Naive thymus-derived CD8-positive, alpha-beta T cell (primary cell): ENCODE measurements around the gene MAP4K2. TPM values are rescaled to one million over a fixed set of nuclear protein-coding genes. Genes with fewer than 3 reads are reported as not detected.

ENCODE experiments used
- ATAC-seq, 2 donors: fragments of 150-1000 bp; cut with Tn5 transposase in 1 of 2; sonication (Bioruptor Pico), chemical (Tn5 transposase) in 1 of 2; 1 replicate in 1 of 2; 2 replicates in 1 of 2; pipeline ENCODE4 v1.10.0; 2021; ENCODE audit warnings: mild to moderate bottlenecking in 2 of 2, moderate library complexity in 2 of 2
- POLR2A ChIA-PET: fragments of 350-600 bp; sonication (Branson Sonifier 250); formaldehyde crosslinking; loops from one replicate; lab custom pipeline; 2021; ENCODE audit warnings: antibody characterized with exemption; lab: Charles Lee
- DNase-seq, 10 donors: peaks; one replicate each; pipeline versions ENCODE4 v3.0.0 to v3.0.0-alpha.2; 2020 to 2022
- H3K27ac Mint-ChIP-seq, 10 donors: one replicate each; pipeline ENCODE4 v1.8.0; 2020 to 2022; ENCODE audit warnings: mild to moderate bottlenecking in 10 of 10, mixed read lengths in 10 of 10, moderate library complexity in 4 of 10, inconsistent platforms in 1 of 10
- H3K27me3 Mint-ChIP-seq, 5 donors: one replicate each; pipeline ENCODE4 v1.8.0; 2021 to 2022; ENCODE audit warnings: mixed read lengths in 5 of 5
- H3K36me3 Mint-ChIP-seq, 3 donors: one replicate each; pipeline ENCODE4 v1.8.0; 2020 to 2022; ENCODE audit warnings: mixed read lengths in 3 of 3, mild to moderate bottlenecking in 2 of 3, inconsistent platforms in 1 of 3
- H3K4me1 Mint-ChIP-seq, 4 donors: one replicate each; pipeline ENCODE4 v1.8.0; 2021 to 2022; ENCODE audit warnings: mixed read lengths in 4 of 4
- H3K4me3 Mint-ChIP-seq, 10 donors: one replicate each; pipeline ENCODE4 v1.8.0; 2020 to 2022; ENCODE audit warnings: mild to moderate bottlenecking in 10 of 10, mixed read lengths in 10 of 10, moderate library complexity in 6 of 10, inconsistent platforms in 1 of 10
- H3K9me3 Mint-ChIP-seq, 9 donors: one replicate each; pipeline ENCODE4 v1.8.0; 2020 to 2022; ENCODE audit warnings: mixed read lengths in 9 of 9, mild to moderate bottlenecking in 3 of 9, inconsistent platforms in 1 of 9, moderate library complexity in 1 of 9
- polyA plus RNA-seq, 3 donors: library from polyadenylated mRNA; unstranded; fragments of 300-500 nt; fragmentation: Illumina TruSeq; gene quantifications; one replicate each; pipeline ENCODE4 v1.2.3, GENCODE V29; 2021
- total RNA-seq, 8 experiments: library from RNA in 2 of 8; stranded (reverse) in 2 of 8; gene quantifications; one replicate each; pipeline ENCODE4 v1.2.3 and lab custom pipeline; 2021 to 2026

MAP4K2 gene
- total and polyA plus RNA-seq, 5 experiments from 2014 or later: 26.6 to 135 (median 55.5) TPM

DNA sequence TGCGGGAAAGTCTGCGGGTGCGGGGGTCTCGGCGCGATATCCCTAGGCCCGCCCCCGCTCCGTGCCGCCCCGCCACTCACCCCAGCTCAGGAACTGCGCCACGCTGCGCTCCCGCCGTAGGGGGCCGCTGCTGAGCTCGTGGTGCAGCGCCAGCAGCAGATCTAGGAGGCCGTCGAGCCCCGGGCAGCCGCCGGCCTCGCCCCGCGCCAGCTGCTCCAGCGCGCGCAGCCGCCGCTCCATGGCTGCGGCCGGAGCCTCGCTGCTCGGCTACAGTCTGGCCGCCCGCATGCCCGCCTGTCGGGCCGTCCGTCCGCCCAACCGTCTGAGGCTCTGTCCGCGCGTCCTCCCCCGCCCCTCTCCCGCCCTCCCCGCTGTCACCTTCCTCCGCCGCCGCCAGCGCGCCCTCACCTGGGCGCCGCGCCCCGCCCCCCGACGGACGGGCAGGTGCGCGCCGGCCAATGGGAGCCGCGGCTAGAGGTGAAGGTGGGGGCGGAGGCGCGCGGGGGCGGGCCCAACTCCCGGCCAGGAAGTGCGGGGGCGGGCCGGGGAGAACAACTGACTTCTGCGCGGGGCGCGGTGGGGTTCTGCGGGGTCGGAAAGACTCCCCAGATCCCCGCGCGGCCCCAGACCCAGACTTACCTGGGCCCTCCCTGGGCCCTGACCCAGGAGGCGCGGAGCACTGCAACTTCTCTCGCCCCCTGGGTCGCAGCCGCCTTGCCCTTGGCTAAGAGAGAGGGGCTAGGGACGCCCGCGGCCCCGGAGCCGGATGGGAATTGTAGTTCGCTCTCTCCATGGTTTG, 41.5 kb upstream of the MAP4K2 start, which contains the start of gene CDC42BPG:
Gene CDC42BPG, minus strand, starts transcription at position 324 of the 799 bp plus-strand sequence. Its CDS starts 84 bp downstream, at position 240.
- Mint-ChIP-seq H3K36me3 (peaks cover 0 to 4% (median under 1%) of the 10 kb centered on the region in 3 donors), H3K4me3 (peak within 1 kb of the TSS; percentile 79 to 95 (median 91)), H3K27me3 (no peaks in the 10 kb centered on the region), H3K27ac (peak within 1 kb of the TSS; percentile 77 to 94 (median 89)), H3K9me3 (no peaks in the 10 kb centered on the region), H3K4me1 (peaks cover 23 to 47% (median 42%) of the 10 kb centered on the region in 4 donors)
- peak; percentile 76 to 80 for ATAC-seq
- POLR2A ChIA-PET: interaction anchor here (0.6 to 29.4 kb wide), 7 partner anchors 33 to 485 kb away, joined by 3 to 2449 read pairs (median 8); partner anchors contain the start of genes EHD1, MAP4K2, MEN1 and RASGRP2
- peak; percentile 64 to 86 (median 76) for DNase-seq

DNA sequence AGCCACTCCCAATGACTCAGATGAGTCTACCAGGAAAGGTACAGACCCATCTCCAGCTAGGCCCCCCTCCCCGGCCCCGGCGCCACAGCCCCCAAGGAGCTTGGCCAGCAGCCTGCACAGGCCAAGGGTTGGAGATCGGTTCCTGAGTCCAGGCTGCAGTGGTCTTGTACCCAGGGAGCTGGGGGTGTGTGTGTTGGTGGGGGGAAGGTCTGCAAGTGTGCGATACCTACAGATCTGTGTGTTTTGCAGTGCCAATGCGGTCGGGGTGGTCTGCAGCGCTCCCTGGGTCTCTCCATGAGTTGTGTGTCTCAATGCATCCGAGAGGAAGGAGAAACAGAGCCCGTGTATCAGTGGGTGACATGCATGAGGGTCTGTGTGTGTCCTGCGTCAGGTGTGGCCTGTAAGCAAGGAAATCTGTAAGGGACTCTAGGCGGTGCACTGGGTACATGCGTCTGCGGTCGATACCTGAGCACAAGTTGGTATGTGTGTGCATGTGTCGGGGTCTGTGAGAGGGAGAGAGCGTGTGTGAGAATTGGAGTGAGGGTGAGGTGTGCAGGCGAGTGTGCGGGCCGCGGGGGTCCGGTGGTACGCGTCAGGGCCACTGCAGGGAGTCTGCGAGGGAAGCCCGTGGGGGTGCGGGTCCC, 40.8 kb upstream of the MAP4K2 start:
- Mint-ChIP-seq H3K27me3 (no peaks in the 10 kb centered on the region), H3K27ac (peak overlapping the region; percentile 68 to 94 (median 88)), H3K36me3 (peaks cover 0 to 7% (median 2%) of the 10 kb centered on the region in 3 donors), H3K4me3 (peak overlapping the region; percentile 79 to 95 (median 91)), H3K4me1 (peaks cover 21 to 40% (median 35%) of the 10 kb centered on the region in 4 donors), H3K9me3 (no peaks in the 10 kb centered on the region)
- POLR2A ChIA-PET: interaction anchor here (0.6 to 29.4 kb wide), 10 partner anchors 33 to 486 kb away, joined by 3 to 2449 read pairs (median 6); partner anchors contain the start of genes EHD1, MAP4K2, MEN1 and RASGRP2
- DNase-seq (no peak), ATAC-seq (peak; percentile 7 to 20)

DNA sequence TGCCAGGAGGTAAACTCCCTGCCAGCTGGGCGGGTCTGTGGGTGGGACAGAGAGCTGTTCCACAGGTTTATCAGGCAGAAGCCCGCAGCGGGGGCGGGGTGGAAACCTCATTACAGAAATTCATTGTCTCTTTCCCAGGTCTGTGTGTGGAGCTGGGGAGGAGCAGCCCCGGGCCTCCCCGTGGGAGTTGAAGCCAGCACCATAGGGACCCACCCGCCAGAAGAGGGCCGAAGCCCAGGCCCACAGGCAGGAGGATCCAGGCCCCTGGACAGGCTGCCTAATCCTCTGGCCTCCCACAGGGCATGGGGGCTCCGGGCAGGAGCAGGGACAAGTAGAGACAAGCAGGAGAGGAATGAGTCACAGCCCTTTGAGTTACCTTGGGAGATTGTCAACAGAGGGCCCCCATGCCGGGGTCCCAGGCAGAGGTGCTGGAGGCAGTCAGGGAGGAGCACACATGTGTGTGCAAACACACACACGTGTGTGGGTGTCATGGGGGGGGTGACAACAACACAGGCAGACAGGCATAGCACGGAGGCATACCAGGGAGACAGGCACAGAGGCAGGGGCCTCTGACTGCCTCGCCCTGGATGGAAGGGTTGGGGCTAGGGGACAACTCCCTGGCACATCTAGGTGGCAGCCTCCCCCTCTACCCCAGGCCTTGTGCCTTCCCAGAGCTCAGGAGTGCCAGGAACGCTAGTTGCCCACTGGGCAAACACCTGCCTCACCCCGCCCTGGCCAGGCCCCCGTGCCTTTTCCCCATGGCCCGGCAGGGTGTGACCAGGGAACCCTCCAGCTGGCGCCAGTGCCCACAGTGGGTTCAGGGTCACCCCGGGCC, 40.1 kb upstream of the MAP4K2 start:
- Mint-ChIP-seq H3K27me3 (no peaks in the 10 kb centered on the region), H3K4me1 (peaks cover 15 to 32% (median 28%) of the 10 kb centered on the region in 4 donors), H3K27ac (peak overlapping the region in 5 of 10 donors; percentile 22 to 85 (median 68)), H3K36me3 (peaks cover 0 to 7% (median 2%) of the 10 kb centered on the region in 3 donors), H3K4me3 (peak overlapping the region; percentile 36 to 95 (median 84)), H3K9me3 (no peaks in the 10 kb centered on the region)
- POLR2A ChIA-PET: interaction anchor here (1.0 to 29.4 kb wide), 7 partner anchors 32 to 269 kb away, joined by 3 to 2449 read pairs (median 6); partner anchors contain the start of genes EHD1, MEN1, RASGRP2 and SF1
- ATAC-seq: no peak
- DNase-seq: peak in 1 of 10 donors; percentile 57

DNA sequence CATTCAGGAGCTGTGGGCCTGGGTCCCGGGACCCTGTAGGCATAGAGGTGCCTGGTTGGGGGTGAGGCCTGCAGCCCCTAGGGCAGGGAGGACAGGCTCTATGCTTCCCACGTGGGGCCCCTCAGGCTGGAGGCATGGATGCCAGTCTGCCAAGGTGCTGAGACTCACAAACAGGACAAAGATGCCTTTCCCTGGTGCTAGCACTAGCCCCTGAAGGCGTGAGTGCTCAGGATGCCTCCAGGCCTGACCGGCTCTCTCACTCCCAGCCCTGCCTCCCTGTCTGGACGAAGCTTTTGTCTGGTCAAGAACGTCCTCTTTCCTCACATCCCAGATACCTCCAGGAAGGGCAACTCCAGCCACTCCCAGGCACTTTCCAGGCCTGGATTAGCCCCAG, 39.3 kb upstream of the MAP4K2 start:
- Mint-ChIP-seq H3K27ac (no peak overlapping the region), H3K9me3 (no peaks in the 10 kb centered on the region), H3K27me3 (no peaks in the 10 kb centered on the region), H3K4me3 (peak overlapping the region in 1 of 10 donors; percentile 10), H3K4me1 (peaks cover 13 to 27% (median 24%) of the 10 kb centered on the region in 4 donors), H3K36me3 (peaks cover 0 to 7% (median 2%) of the 10 kb centered on the region in 3 donors)
- POLR2A ChIA-PET: interaction anchor here (1.8 to 29.4 kb wide), 3 partner anchors 32 to 99 kb away, joined by 6 to 2449 read pairs (median 45); partner anchors contain the start of genes EHD1, MEN1 and RASGRP2
- DNase-seq (no peak), ATAC-seq (no peak)

- peaks cover 0 to 7% (median 2%) of the 10 kb centered on the region in 3 donors for H3K36me3 Mint-ChIP-seq
- no peaks in the 10 kb centered on the region for H3K27me3 Mint-ChIP-seq
- peak overlapping the region in 1 of 10 donors; percentile 11 for H3K27ac Mint-ChIP-seq
- H3K4me3 Mint-ChIP-seq: no peak overlapping the region
- H3K4me1 Mint-ChIP-seq: peaks cover 11 to 22% (median 18%) of the 10 kb centered on the region in 4 donors
- no peak for DNase-seq
- no peak for ATAC-seq
- H3K9me3 Mint-ChIP-seq: no peaks in the 10 kb centered on the region
- POLR2A ChIA-PET: interaction anchor here (0.6 to 29.4 kb wide), 4 partner anchors 31 to 103 kb away, joined by 3 to 2449 read pairs (median 26); partner anchors contain the start of genes EHD1, MEN1 and RASGRP2
These were observed 38.8 kb upstream of the MAP4K2 start for GRCh38 chr11:64841592-64842365.

DNA sequence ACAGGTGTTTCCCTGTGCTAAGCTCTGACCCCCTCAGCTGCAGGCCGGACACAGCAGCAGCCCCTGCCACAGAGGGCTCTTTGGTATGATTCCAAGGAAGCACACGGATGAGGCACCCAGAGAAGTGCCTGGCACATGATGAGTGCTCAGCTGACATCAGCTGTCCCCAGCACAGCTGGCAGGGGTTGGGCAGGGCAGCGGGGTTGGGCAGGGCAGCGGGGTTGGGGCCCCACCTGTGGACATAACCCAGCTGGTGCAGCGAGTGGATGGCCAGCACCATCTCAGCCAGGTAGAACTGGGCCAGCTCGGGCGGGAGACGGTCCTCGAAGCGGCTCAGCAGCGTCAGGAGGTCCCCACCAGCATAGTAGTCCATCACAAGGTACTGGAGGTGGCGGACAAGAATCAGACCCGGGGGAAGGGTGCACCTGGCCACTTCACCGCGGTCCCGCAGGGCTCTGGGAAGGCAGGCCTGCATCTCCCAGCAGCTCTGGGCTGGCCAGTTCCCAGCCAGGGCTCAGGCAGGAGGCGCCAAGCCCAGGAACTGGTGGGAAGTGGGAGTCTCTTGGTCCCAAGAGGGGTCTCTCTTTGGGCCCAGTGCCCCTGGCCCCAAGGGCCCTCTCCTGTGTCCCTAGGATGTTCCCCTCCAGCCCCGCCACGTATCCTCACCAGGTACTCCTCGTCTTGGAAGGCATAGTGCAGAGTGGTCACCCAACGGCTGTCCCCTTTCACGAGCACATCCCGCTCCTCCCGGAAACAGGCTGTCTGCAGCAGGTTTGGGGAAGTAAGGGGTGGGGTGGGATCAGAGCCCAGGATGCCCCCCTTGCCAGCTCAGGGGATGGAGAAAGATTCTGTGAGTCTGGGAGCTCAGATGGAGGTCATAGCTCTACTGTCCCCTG, 37.1 kb upstream of the MAP4K2 start:
- Mint-ChIP-seq H3K36me3 (peaks cover 0 to 7% (median 2%) of the 10 kb centered on the region in 3 donors), H3K27ac (no peak overlapping the region), H3K4me3 (no peak overlapping the region), H3K9me3 (no peaks in the 10 kb centered on the region), H3K27me3 (no peaks in the 10 kb centered on the region), H3K4me1 (peaks cover 11 to 19% (median 13%) of the 10 kb centered on the region in 4 donors)
- ATAC-seq (no peak), DNase-seq (no peak)
- POLR2A ChIA-PET: interaction anchor here (0.6 to 1.5 kb wide), 7 partner anchors 32 to 303 kb away, joined by 3 to 5 read pairs (median 4); partner anchors contain the start of genes ATG2A, RASGRP2 and SF1

- POLR2A ChIA-PET: interaction anchor here (0.7 to 1.5 kb wide), 3 partner anchors 60 to 95 kb away, joined by 3 to 5 read pairs (median 4); partner anchors contain the start of genes ATG2A, RASGRP2 and SF1
- ATAC-seq: no peak
- Mint-ChIP-seq H3K4me3 (no peak overlapping the region), H3K4me1 (peaks cover 9 to 15% (median 12%) of the 10 kb centered on the region in 4 donors), H3K9me3 (no peaks in the 10 kb centered on the region), H3K36me3 (peaks cover 0 to 7% (median 2%) of the 10 kb centered on the region in 3 donors), H3K27me3 (no peaks in the 10 kb centered on the region), H3K27ac (no peak overlapping the region)
- DNase-seq: no peak
These were observed 36.3 kb upstream of the MAP4K2 start for GRCh38 chr11:64839335-64839734.

DNA sequence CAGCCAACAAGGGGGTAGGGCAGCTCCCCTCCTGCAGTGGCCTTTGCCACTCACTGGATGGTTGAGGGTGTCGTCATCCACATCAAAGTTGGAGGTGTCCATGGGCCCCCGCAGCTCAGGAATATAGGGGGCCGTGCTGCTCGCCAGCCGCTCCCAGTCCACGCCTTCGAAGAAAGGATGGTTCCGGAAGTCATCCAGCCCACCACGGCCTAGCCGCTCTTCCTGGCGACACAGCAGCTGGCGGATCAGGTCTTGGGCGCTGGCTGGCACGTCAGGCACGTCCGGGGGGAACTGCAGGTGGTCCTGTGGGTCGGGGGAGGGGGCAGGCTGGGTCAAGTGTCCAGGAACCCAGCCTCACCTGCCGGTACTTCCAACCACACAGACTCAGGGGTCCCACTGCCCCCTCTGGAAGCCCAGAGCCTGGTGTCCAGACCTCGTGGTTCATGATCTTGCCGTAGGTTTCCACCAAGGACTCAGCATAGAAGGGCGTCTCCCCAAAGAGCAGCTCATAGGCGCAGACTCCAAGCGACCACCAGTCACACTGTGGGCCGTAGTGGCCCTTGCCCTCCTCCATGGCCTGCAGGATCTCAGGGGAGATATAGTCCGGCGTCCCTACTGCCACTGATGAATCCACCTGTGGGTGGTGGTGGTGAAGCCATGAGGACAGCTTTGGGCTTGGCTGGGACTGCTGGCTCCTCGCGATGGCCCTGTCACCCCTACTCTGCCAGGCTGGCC, 35.8 kb upstream of the MAP4K2 start:
- Mint-ChIP-seq H3K9me3 (no peaks in the 10 kb centered on the region), H3K27ac (no peak overlapping the region), H3K4me1 (peaks cover 6 to 10% (median 9%) of the 10 kb centered on the region in 4 donors), H3K36me3 (peaks cover 0 to 7% (median 2%) of the 10 kb centered on the region in 3 donors), H3K27me3 (no peaks in the 10 kb centered on the region), H3K4me3 (no peak overlapping the region)
- ATAC-seq (no peak), DNase-seq (peak in 1 of 10 donors; percentile 50)
- POLR2A ChIA-PET: interaction anchor here (0.5 to 0.7 kb wide), 2 partner anchors 94 to 1251 kb away, joined by 3 to 5 read pairs; partner anchors contain the start of gene RASGRP2

GRCh38 chr11:64837887-64838351, 34.9 kb upstream of the MAP4K2 start:
- DNase-seq: no peak
- no peaks in the 10 kb centered on the region for H3K27me3 Mint-ChIP-seq
- H3K4me3 Mint-ChIP-seq: no peak overlapping the region
- H3K36me3 Mint-ChIP-seq: peaks cover 0 to 8% (median 2%) of the 10 kb centered on the region in 3 donors
- no peak for ATAC-seq
- H3K27ac Mint-ChIP-seq: no peak overlapping the region
- H3K9me3 Mint-ChIP-seq: no peaks in the 10 kb centered on the region
- POLR2A ChIA-PET: no interaction called here
- peaks cover under 1 to 3% (median 2%) of the 10 kb centered on the region in 4 donors for H3K4me1 Mint-ChIP-seq
